NCI-H2171 (cell line): ENCODE results near the gene CD74.
A peak's percentile ranks its signal among the peaks of the same experiment; 100 is the strongest.
"Not testable (repeated sequence)": the region's sequence is repeated elsewhere in the genome, so short reads cannot be mapped to it uniquely, and the experiment has no call there.

ENCODE experiments used
- DNase-seq: peaks from one replicate; lab custom pipeline; 2025; lab: John Stamatoyannopoulos, UW

The CD74 gene

DNA sequence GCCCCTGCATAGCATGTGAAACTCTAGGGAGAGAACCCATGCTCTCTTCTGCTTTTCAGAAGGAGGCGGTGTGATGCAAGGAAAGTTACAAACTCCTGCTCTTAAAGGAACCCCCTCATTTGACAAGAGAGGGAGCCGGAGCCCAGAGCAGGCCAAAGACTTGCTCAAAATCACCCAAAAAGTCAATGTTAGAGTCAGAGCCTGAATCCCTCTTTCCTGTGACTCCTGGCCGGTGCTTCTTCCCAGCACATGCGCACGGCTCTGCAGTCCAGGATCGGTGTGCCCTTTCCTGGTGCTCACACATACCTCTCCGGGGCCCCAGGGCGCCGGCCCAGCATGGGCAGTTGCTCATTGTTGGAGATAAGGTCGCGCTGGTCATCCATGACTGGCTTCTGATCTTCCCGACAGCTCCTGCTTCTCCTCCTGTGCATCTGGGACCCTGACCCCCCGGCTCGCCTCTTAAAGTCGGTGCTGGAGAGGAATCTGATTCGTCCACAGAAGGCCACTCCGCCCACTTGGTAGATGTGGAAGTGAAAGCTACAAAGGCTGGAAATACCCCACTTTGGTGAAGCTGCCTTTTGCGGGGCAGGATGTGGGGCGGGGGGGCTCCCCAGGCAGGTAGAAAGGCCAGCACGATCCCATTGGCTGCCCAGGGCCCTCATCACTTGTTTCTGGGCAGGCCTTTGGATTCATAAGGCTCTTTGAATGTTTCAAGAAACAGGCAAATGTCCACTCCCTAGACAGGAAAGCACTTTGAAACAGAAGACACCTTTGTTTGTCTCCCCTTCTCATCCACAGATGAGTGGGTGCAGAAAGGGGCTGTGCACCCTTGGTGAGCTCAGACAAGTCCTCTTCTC is at the start of gene CD74:
Gene CD74, minus strand, starts transcription at position 592 of the 857 bp plus-strand sequence. Its CDS starts 161 bp downstream, at position 431.
- DNase-seq: no peak

DNA sequence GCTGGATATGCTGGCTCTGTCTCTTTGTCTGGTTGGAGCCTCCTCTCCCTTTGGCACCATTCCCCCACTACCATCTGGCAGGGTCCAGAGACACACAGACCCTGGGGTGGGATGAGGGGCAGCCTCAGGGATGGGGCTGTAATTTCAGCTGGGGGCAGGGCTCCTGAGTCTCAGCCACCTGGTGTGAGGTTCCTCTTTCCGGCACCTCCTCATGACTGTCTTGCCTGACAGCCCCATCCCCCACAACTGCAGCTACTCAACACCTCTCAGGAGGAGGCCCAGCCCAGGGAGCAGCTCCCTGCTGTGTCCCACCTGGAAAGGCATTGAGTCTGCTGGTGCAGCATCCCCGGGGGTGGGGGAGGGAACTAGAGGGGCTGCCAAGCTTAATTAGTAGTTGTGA is 48.5 kb upstream of the CD74 start:
- peak; percentile 98 for DNase-seq

DNA sequence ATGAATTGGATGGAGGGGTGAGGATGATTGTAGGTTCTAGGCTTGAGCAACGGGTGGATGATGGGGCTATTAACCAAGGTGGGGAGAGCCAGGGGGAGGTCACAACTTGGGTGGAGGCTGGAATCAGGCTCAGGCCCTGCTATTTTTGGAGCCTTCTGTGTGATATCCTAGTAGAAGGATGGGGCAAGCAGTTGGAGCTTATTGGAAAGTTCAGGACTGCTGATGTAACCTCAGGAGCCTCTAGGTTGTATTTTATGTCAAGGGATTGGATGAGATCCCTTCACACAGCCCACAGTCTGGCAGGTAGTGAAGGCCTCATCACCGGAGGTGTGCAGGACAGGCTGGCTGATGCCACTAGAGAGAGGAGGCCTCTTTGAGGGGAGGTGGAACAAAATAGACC is 48.1 kb upstream of the CD74 start:
- no peak for DNase-seq

DNA sequence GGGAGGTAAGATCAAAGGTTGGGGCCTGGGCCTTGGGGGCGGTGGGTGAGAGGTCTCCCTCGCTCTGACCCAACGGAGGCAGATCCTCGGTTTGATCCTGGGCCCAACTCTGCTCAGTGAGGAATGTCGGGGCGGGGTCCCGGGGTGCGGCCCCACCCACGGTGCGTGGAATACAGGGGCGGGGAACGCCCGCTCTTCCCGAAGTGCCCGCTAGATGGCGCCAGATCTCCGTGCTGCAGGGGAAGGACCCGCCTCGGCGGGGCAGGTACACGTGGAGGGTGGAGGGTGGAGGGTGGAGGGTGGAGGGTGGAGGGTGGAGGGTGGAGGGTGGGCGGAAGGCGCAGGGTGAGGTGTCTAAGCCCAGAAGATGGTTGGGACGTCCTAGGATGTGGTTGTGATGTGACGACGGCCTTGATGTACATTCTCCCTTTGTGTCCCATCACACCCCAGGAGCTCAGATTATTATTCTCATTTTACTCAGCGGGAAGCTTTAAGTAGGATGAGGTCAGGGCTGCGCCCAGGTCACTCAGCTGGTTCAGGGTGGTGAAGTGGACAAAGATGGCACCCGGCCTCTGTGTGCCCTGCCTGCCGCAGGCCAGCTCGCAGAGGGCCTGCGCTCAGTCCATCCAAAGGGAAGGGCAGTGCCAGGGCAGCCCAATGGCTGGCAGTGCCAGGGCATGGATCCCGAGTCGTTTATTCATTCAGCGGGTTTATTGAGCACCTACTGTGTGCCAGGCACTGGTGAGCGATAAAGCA is 46.3 kb upstream of the CD74 start:
- DNase-seq: peak; percentile 17

DNA sequence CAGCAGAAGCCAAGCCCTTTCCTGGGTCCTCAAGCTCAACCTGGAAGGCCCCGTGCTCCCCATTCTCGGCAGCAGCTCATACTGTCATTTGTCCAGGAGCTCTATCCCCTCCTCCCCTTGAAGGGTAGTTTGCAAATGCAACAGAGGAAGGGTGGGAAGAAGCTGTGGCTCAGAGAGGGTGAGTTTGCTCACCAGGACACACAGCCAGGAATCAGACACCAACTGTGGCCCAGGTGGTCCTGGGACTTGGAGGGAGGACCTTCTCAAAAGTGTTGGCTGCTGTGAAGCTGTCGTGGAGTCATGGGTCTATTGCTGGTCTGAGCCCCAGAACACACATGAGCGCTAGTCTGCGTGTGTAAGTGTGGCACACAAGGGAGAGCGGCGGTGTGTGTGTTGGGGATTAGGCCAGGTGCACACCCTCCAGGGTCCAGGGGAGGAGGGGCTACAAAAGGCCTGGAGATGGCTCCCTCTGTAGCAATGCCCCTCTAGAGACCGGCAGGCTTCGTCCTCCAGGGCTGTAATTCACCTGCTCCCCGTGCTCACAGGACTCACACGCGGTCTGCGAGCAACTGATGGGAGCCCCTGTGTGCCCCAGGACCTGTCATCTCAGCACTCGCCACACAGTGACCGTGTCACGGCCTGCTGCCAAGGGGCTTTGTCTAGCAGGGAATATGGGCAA is 45.0 kb upstream of the CD74 start:
- DNase-seq: no peak

DNA sequence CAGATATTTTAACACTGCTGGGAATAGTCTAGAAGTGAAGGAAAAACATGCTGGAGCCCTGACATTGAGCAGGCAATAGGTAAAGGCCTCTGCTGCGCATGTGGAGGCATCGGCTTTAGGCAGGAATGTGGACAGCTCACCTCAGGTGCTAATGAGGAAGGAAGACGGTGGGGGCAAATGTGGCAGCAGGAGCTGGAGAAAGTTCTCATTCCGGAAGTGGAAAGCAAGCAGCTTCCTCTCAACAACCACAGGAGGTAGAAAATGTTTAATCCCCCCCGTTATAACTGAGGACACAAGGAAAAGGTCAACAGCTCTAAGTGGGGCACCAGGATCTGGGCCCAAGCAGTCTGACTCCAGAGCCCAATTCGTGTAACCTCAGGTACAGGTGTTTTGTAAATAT is 44.4 kb upstream of the CD74 start:
- DNase-seq: no peak

DNA sequence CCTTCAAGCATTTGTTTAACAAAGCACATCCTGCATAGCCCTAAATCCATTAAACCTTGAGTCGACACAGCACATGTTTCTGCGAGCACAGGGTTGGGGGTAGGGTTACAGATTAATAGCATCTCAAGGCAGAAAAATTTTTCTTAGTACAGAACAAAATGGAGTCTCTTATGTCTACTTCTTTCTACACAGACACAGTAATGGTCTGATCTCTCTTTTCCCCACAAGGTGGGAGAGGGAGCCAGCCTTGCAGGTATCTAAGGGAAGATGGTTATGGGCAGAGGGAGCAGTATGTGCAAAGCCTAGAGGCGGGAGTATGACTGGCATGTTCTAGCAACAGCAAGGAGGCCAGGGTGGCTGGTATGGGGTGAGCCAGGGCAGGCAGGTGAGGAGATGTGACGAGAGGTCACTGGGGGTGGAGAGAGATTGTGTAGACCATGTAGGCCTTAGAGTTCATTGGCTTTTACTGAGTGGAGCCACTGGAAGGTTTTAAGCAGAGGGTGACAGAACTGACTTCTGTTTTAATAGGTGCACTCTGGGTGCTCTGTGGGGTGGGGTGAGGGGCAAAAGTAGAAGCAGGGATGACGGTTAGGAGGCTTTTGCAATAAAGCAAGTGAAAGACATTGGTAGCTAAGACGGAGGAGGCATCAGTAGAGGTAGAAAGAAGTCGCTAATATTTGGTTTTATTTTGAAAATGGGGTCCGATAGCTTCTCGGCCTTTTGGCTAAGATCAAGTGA is 42.0 kb upstream of the CD74 start:
- no peak for DNase-seq

DNA sequence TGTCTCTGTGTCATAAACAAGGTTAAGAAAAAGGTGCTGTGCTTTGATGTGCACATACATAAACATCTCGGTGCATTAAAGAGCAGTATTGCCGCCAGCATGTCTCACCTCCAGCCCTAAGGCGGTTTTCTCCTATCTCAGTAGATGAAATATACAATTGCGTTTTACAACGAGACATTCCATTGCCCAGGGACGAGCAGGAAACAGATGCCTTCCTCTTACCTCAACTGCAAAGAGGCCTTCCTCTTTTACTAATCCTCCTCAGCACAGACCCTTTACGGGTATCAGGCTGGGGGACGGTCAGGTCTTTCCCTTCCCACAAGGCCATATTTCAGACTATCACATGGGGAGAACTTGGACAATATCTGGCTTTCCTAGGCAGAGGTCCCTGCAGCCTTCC is 41.3 kb upstream of the CD74 start:
- not testable (repeated sequence) for DNase-seq

DNA sequence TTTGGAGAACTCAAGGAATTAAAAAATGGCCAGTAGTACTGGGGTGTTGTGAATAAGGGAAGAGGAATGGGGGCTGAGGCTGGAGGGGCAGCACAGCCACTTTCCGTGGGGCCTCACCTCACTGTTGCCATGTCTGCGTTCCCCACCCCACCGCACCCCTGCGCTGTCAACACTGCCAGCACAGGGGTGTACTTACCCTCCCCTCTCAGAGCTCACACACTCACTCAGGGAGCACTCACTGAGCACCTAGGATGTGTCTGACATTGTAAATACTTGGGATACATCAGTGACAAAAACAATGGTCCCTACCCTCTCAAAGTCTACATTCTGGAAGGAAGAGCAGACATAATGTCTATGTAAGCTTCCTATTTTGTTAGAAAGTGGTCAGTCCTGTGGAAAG is 40.2 kb upstream of the CD74 start:
- DNase-seq: no peak

DNA sequence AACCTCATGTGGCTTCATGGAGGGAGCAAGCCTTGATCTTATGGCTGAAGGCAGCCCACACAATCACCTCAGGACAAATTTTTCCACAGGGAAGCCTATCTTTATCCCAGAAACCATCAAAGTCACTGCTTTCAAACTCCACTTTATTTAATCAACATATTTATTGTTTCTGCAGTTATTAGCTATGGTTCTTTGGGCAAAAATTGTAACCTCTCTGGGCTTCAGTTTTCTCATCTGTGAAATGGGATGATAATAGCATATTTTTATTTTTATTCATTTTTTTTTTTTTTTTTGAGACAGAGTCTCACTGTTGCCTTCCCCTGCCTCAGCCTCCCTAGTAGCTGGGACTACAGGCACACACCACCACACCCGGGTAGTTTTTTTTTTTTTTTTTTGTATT is 38.9 kb upstream of the CD74 start:
- no peak for DNase-seq

DNA sequence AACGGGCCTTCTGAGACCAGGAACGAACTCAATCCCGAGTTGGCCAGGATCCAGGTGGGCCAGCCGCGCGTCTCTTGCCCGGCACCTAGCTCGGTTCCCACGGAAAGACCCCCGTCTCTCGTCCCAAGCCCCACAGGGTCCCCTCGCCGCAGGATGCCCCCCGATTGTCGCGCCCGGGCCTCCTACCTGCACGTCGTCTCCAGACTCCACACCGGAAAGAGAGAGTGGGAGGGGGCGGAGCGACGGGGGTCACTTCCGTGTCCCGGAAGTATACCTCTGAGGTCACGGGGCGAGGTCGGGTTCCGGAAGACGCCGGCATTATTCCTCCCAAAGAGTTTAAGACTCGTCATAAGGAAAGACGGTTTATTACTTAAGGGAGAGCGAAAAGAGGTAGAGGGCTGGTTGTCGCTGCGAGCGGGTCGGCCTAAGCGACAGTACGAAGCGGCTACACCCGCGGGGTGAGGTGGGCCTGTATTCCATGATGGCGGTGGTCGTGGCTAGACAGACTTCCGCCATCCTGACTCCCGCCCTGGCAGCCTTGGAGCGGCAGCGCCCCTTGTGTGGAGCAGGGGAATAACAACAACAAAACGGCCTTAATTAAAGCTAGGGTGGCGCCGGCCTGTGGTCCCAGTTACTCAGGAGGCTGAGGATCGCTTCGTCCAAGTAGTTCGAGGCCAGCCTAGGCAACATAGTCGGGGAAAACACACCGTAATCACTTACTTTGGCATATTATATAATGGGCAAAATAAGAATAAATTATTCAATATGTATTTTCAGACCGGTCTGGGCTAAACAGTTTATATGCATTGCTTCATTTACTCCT is 37.0 kb upstream of the CD74 start, which contains the start of gene RPS14:
Gene RPS14, minus strand, starts transcription at position 223 of the 823 bp plus-strand sequence. CDS start 2,006 bp downstream, outside the sequence.
- peak; percentile 60 for DNase-seq

DNA sequence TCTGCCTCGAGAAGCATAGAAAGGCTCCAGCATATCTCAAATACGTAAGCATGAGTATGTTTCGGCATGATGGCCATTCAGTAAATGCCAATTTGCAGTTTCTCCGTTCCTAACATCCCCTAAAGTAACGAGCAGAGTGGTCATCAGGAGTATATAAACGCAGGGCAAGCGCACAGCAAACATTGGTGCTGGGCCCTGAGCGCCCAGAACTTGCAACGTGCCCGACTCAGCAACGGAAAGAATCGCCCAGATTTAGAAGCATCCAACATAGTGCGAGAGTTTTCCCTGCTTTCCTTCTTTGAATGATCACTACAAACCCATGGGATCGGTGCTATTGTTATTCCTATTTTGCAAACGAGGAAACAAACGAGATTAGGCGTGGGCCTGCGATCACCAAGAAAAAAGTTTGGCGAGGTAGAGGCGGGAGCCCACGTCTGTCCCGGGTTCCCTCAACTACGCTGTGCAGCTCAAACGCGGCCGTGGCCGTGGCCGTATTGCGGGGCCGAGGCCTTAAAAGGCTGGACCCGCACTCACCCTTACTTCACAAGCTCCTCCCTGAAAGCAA is 36.3 kb upstream of the CD74 start:
- no peak for DNase-seq

DNA sequence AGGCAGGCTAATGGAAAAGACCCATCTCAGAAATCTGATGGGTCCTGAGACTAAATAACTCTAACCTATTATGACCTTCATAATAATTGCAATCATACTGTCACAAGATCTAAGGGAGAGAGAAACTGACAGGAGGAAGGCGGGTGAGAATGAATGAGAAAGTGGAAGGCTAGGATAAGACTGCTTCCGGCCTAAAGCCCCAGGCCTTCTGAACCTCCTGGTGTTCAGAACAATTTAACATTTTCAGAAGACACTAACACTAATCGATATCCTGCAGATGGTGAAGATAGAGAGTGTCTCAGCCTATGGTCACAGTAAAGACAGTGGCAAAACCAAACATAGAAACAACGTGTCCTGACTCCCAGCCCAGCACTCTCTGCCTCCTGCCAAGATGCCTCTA is 35.6 kb upstream of the CD74 start:
- no peak for DNase-seq

DNA sequence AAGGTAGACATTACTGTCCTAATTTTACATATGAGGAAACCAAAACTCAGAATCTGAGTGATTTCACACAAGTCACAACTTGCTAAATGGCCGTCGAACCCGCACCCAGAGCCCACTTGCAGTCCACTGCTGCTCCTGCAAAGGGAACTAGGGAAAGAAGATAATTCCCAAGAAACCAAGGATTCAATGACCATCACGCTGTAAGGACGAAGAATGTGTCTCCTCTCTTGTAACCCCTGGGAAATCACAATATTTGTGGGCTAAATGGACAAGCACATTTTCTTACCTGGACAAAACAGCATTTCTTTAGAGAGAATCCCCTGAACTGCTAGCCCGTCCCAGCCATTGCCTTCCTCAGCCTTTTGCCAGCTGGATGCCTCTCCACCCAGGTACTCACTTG is 34.5 kb upstream of the CD74 start:
- no peak for DNase-seq

DNA sequence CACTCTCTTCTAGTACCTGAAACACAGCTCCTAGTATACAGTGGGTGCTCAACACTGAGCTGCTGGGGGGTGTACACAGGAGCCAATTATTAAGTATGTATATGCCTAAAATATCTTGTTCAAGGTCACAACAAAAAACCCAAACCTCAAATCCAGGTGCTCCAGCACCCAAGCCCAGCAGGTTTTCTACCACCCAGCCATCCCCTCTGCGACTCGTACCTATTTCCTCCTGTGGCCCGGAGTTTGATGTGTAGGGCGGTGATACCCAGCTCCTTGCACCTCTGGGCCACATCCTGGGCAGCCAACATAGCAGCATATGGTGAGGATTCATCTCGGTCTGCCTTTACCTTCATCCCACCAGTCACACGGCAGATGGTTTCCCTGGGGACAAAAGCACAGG is 33.9 kb upstream of the CD74 start:
- DNase-seq: no peak

DNA sequence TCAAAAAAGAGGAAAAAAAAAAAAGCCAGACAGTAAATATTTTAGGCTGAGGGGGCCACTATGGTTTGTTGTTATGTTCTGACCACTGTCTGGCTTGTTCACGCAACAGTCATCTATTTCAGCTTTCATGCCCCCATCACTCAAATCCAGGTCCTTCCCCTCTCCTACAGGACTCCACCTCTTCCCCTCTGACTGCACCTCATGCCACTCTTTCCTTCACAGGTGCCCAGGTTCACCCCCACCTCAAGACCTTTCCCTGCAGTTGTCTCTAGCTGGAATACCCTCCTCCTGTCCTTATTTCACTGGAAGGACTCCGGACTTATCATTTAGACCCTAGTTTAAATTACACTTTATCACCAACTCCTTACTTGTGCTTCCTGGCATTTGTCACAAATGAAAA is 33.4 kb upstream of the CD74 start:
- DNase-seq: no peak

DNA sequence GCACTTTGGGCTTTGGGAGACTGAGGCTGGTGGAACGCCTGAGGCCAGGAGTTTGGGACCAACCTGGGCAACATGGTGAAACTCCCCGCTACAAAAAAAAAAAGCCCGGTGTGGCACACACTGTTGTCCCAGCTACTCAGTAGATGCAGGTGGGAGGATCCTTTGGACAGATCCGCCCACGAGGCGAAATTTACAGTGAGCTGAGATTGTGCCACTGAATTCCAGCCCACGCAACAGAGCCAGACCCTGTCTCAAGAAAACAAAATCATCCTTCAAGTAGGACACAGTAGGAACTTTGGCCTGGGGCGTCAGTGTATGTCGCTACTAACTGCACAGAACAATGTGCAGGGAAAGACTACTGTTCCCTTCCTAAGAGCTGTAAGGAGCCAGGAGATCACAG is 32.1 kb upstream of the CD74 start:
- no peak for DNase-seq

DNA sequence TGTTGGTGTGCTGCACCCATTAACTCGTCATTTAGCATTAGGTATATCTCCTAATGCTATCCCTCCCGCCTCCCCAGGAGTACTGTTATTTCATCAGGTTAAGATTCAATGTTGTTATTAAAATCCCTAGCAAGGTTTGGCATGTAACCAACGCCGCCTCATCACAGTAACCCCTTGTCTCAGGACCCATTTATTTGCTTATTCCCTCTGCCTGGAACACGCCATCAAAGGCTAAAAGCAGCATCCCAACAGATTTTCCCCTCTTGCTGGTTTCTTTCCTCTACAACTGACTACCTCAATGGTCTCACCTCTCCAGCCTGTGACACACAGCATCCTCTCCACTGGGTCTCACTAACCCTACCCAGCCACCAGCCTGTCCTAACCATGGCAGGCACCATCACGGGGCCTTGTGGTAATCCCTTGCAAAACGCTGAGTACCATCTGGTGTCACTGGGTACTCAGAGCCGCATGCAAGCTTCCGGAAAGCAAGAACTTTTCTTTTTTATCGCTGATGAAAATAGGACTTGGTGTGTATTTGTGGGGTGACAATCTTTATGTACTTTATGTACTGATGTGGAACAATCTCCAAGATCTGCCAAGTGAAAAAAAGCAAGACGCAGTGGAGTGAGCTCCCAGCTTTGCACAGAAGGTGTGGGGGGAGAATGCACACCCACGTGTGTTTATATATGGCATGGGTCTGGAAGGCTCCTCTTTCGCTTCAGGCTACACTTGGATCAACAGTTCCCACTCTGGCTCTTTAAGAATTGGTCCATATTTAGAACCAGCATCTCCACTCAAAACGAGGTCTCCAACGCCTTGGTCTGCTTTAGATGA is 30.7 kb upstream of the CD74 start:
- no peak for DNase-seq

DNA sequence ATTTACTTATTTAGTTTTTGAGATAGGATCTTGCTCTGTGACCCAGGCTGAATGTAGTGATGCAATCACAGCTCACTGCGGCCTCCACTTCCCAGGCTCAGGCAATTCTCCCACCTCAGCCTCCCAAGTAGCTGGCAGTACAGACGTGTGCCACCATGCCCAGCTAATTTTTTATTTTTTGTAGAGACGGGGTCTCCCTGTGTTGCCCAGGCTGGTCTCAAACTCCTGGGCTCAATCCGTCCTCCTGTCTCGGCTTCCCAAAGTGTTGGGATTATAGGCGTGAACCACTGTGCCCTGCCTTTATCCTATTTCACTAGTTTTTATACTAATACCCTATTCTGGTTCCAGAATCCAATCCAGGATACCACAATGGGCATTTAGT is 30.0 kb upstream of the CD74 start:
- no peak for DNase-seq
